ENCODE measurements around the gene MED29.

Gene MED29

GRCh38 chr19:39380521-39381502, 10.4 kb upstream of the MED29 start:
- Histone ChIP-seq H2AFZ (ENCODE audit: low read length) (no peak overlapping the region), H3K4me2 (ENCODE audit: low read depth, low read length) (no peak overlapping the region), H3K9me2 (replicated peaks; ENCODE audit: insufficient read depth, low read length) (no peaks in the 10 kb centered on the region), H3K79me2 (ENCODE audit: low read length) (no peaks in the 10 kb centered on the region), H4K20me1 (ENCODE audit: insufficient read depth, low read length) (no peaks in the 10 kb centered on the region), H3F3A (ENCODE audit: insufficient read depth, low read length) (no peaks in the 10 kb centered on the region), H3K27ac (ENCODE audit: low read length) (no peak overlapping the region), H3K9me3 (replicated peaks; ENCODE audit: insufficient read depth, low read length) (no peaks in the 10 kb centered on the region), H3K36me3 (replicated peaks; ENCODE audit: insufficient read depth, low read length) (no peaks in the 10 kb centered on the region), H3K4me1 (ENCODE audit: low read length) (no peaks in the 10 kb centered on the region), H3K27me3 (replicated peaks; ENCODE audit: insufficient read depth, low read length) (no peaks in the 10 kb centered on the region), H3K9ac (ENCODE audit: low read length) (no peak overlapping the region), H3K4me3 (ENCODE audit: low read length) (no peak overlapping the region)
- no peak for DNase-seq
- TF ChIP-seq EZH2phosphoT487 (IDR thresholded peaks at IDR 0.05; ENCODE audit: low read length) (no peak), CTCF (IDR thresholded peaks at IDR 0.05; ENCODE audit: low read length) (no peak), EZH2 (optimal IDR thresholded peaks at IDR 0.05; ENCODE audit: low read depth, low read length) (no peak)

GRCh38 chr19:39381910-39382611, 9.1 kb upstream of the MED29 start:
- no peak for DNase-seq
- Histone ChIP-seq H3K27ac (ENCODE audit: low read length) (no peak overlapping the region), H2AFZ (ENCODE audit: low read length) (no peak overlapping the region), H3K4me2 (ENCODE audit: low read depth, low read length) (no peak overlapping the region), H3K4me3 (ENCODE audit: low read length) (no peak overlapping the region), H4K20me1 (ENCODE audit: insufficient read depth, low read length) (no peaks in the 10 kb centered on the region), H3F3A (ENCODE audit: insufficient read depth, low read length) (no peaks in the 10 kb centered on the region), H3K36me3 (replicated peaks; ENCODE audit: insufficient read depth, low read length) (no peaks in the 10 kb centered on the region), H3K9me2 (replicated peaks; ENCODE audit: insufficient read depth, low read length) (no peaks in the 10 kb centered on the region), H3K27me3 (replicated peaks; ENCODE audit: insufficient read depth, low read length) (no peaks in the 10 kb centered on the region), H3K9ac (ENCODE audit: low read length) (no peak overlapping the region), H3K9me3 (replicated peaks; ENCODE audit: insufficient read depth, low read length) (no peaks in the 10 kb centered on the region), H3K4me1 (ENCODE audit: low read length) (no peaks in the 10 kb centered on the region), H3K79me2 (ENCODE audit: low read length) (no peaks in the 10 kb centered on the region)
- TF ChIP-seq CTCF (IDR thresholded peaks at IDR 0.05; ENCODE audit: low read length) (no peak), EZH2 (optimal IDR thresholded peaks at IDR 0.05; ENCODE audit: low read depth, low read length) (no peak), EZH2phosphoT487 (IDR thresholded peaks at IDR 0.05; ENCODE audit: low read length) (no peak)

DNA sequence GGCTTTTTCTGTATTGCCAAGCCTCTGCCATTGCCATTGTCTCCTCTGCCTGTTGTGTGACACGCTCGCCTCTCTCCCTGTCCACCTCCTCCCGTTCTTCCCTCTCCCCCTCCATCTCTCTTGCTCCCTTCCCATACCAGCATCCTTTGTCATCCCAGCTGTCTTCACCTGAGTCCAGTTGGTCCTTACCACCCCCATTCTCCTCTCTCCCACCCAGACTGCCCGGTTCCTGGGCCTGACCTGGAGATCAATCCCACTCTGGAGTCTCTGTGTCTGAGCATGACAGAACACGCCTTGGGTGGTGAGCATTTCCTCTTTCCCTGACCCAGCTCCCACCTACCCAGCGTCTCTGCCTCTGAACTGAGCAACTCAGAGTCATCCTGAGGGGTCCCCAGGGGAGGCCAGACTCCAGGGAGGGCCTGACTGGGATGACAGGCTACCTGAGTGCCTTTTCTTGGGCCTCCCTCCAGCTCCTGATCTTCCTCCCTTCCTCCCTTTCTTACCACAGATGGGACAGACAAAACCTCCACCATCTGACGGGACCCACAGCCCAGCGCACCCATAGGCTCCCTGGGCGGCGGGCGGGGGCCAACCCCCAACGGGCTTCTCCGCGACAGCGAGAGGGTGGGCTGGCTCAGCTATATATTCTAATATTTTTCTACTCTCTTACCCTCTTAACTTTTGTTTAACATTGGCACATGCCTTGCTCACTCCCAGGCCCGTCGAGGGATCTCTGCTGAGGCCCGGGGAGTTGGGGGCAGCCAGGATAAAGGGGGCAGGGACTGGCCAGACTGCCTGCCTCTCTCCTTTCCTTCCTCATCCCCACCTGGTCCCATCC, 8.0 kb upstream of the MED29 start:
- Histone ChIP-seq H3F3A (ENCODE audit: insufficient read depth, low read length) (no peaks in the 10 kb centered on the region), H2AFZ (ENCODE audit: low read length) (no peak overlapping the region), H3K27me3 (replicated peaks; ENCODE audit: insufficient read depth, low read length) (no peaks in the 10 kb centered on the region), H3K4me2 (ENCODE audit: low read depth, low read length) (no peak overlapping the region), H3K36me3 (replicated peaks; ENCODE audit: insufficient read depth, low read length) (no peaks in the 10 kb centered on the region), H3K79me2 (ENCODE audit: low read length) (no peaks in the 10 kb centered on the region), H3K9ac (ENCODE audit: low read length) (no peak overlapping the region), H3K4me3 (ENCODE audit: low read length) (no peak overlapping the region), H3K9me3 (replicated peaks; ENCODE audit: insufficient read depth, low read length) (no peaks in the 10 kb centered on the region), H4K20me1 (ENCODE audit: insufficient read depth, low read length) (no peaks in the 10 kb centered on the region), H3K27ac (ENCODE audit: low read length) (no peak overlapping the region), H3K9me2 (replicated peaks; ENCODE audit: insufficient read depth, low read length) (no peaks in the 10 kb centered on the region), H3K4me1 (ENCODE audit: low read length) (no peaks in the 10 kb centered on the region)
- TF ChIP-seq EZH2phosphoT487 (IDR thresholded peaks at IDR 0.05; ENCODE audit: low read length) (no peak), EZH2 (optimal IDR thresholded peaks at IDR 0.05; ENCODE audit: low read depth, low read length) (no peak), CTCF (IDR thresholded peaks at IDR 0.05; ENCODE audit: low read length) (no peak)
- no peak for DNase-seq
